ENCODE results near the gene CBLN3.
"Not testable (repeated sequence)": the region's sequence is repeated elsewhere in the genome, so short reads cannot be mapped to it uniquely, and the experiment has no call there.

Gene CBLN3

DNA sequence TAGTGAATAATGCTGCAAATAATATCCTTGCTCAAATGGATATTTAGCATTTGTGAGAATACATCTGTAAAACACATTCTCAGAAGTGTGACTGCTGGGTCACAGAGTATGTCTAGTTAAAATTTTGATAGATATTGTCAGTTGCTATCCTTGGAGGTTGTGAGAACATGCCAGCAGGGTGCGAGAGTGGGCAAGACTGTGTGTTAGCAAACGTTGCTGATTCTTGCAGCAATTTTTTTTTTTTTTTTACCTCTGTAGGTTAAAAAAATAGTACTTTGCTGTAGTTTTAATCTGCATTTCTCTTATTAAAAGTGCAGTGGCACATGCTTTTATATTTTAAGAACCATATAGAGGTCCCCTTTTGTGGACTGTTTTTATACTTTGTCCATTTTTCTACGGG is 35.2 kb downstream of the CBLN3 start:
- no peak for DNase-seq (ENCODE audit: low read depth in 2 of 2)
- no peak overlapping the region for H3K4me3 ChIP-seq (replicated peaks in 1 of 2; ENCODE audit: low read depth in 2 of 2, low read length in 2 of 2)
- TF ChIP-seq, protein P1, sequence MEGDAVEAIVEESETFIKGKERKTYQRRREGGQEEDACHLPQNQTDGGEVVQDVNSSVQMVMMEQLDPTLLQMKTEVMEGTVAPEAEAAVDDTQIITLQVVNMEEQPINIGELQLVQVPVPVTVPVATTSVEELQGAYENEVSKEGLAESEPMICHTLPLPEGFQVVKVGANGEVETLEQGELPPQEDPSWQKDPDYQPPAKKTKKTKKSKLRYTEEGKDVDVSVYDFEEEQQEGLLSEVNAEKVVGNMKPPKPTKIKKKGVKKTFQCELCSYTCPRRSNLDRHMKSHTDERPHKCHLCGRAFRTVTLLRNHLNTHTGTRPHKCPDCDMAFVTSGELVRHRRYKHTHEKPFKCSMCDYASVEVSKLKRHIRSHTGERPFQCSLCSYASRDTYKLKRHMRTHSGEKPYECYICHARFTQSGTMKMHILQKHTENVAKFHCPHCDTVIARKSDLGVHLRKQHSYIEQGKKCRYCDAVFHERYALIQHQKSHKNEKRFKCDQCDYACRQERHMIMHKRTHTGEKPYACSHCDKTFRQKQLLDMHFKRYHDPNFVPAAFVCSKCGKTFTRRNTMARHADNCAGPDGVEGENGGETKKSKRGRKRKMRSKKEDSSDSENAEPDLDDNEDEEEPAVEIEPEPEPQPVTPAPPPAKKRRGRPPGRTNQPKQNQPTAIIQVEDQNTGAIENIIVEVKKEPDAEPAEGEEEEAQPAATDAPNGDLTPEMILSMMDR (IDR thresholded peaks at IDR 0.05; ENCODE audit: low read depth, low read length), result no peak

DNA sequence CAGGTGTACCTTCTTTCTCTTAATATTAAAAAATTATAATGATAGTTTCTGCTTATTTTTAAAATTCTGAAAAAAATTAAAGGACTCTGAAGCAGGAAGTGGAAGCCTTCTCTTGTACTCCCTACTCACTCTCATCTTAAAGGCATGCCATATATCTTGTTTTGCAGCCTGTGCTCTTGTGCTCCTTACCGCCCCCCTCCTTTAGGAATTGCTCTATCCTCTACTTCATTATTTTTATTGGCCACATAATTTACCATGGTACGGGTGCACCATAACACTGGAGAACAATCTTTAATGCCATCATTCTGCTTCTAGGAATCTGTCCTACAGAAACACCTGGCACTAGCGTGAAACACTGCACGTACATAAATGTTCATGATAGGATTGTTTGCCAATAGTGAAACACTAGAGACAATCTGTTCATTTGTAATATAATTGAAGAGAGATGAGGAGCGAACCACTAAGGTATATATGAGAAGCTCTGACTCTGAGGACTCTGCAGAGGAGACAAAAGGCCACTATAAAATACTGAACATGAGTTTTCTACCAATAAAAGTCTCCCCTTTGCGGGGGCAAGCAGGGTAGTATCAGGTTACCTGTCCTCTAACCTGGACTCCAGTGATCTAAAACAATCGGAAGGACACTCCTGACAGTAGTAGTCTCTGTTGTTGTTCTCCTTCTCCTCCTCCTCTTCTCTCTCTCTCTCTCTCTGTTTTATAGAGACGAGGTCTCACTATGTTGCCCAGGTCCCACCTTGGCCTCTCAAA is 37.0 kb downstream of the CBLN3 start:
- no peak overlapping the region for H3K4me3 ChIP-seq (replicated peaks in 1 of 2; ENCODE audit: low read depth in 2 of 2, low read length in 2 of 2)
- peak; percentile 73 to 79 for DNase-seq (ENCODE audit: low read depth in 2 of 2)
- TF ChIP-seq, protein P1 (IDR thresholded peaks at IDR 0.05; ENCODE audit: low read depth, low read length), result peak; percentile 26

DNA sequence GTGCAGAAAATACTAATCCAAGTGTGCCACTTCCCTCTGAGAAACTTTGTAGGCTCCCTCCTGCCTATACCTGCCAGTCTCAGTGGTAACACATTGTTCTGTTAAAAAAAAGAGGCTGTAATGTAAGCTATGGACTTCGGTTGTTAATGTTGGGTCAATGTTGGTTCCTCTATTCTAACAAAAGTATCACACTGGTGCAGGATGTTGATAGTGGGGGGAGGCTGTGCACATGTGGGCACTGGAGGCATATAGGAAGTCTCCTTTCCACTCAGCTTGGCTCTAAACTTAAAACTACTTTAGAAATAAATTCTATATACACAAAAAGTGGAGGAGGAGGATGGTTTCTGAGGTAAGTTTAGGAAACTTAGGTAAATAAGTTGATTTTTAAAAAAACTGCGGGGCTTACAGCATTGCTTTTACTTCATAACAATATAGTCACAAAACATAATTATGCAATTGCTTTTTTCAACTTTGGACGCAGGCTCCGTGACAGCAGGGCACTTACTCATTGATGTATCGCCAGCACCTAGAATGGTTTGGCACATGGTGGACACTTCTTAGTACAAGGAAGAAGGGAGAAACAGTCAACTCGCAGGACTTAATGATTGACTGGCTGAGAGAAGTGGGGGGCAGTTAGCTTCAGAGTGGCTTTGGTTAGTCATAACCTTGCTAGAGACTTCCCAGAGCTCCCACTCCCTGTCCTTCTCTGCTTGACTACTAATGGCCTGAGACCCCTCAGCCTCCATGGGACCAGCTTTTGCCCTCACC is 38.6 kb downstream of the CBLN3 start:
- TF ChIP-seq, protein P1 (IDR thresholded peaks at IDR 0.05; ENCODE audit: low read depth, low read length), result no peak
- H3K4me3 ChIP-seq (replicated peaks in 1 of 2; ENCODE audit: low read depth in 2 of 2, low read length in 2 of 2), result no peak overlapping the region
- DNase-seq (ENCODE audit: low read depth in 2 of 2), result peak; percentile 11 to 34

DNA sequence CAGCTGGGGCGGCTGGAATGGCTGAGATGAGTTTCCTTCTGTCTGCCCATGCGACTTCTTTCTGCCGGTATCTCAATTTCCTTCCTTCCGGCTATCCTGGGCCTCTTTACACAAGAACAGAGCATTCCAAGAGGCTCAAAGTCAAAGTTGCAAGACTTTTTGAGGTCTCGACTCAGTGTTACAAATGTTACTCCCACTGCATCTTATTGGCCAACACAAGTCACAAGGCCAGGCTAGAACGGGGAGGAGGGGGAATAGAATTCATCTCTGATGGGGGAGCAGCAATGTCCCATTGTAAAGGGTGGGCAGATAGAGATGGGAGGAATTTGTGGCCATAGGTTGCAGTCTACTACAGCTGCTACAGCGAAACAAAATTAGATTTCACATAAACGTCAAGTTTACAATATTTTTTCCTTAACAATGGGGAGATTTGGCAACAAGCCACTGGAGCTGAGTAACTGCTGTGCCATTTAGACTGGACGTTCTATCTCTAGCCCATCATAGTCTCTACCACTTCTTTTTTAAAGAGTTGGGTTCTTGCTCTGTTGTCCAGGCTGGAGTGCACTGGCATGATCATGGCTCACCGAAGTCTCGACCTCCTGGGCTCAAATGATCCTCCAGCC is 40.1 kb downstream of the CBLN3 start:
- TF ChIP-seq, protein P1 (IDR thresholded peaks at IDR 0.05; ENCODE audit: low read depth, low read length), result no peak
- DNase-seq (ENCODE audit: low read depth in 2 of 2), result peak; percentile 81 to 83
- no peak overlapping the region for H3K4me3 ChIP-seq (replicated peaks in 1 of 2; ENCODE audit: low read depth in 2 of 2, low read length in 2 of 2)

DNA sequence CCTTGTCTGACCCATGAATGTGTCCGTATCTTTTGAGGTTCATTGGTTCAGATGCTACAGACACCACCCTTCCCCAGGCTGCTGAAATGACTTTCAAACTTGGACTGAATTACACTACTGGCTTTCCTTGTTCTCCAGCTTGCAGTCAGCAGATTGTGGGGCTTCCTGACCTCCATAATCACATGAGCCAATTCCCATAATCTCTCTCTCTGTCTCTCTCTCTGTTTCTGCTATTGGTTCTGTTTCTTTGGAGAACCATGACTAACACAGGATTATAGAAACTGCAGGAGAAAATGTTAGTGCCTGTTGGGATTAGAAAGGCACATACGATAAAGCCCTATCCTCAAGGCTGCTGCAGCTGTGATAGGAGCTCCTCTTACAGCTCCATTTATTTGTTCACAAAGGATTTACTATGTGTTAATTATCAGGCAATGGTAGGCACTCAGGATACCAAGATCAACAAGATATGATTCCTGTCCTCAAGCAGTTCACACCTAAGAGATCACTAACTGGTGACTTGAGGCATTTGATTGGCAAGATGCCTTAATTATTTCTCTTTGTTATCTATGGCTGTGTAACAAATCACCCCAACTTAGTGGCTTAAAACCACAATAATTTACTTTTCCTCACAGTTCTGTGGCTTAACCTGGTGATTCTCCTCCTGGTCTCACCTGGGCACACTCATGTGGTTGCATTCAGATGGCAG is 40.8 kb downstream of the CBLN3 start:
- TF ChIP-seq, protein P1 (IDR thresholded peaks at IDR 0.05; ENCODE audit: low read depth, low read length), result no peak
- no peak overlapping the region for H3K4me3 ChIP-seq (replicated peaks in 1 of 2; ENCODE audit: low read depth in 2 of 2, low read length in 2 of 2)
- peak in 1 of 2 donors; percentile 38 for DNase-seq (ENCODE audit: low read depth in 2 of 2)

DNA sequence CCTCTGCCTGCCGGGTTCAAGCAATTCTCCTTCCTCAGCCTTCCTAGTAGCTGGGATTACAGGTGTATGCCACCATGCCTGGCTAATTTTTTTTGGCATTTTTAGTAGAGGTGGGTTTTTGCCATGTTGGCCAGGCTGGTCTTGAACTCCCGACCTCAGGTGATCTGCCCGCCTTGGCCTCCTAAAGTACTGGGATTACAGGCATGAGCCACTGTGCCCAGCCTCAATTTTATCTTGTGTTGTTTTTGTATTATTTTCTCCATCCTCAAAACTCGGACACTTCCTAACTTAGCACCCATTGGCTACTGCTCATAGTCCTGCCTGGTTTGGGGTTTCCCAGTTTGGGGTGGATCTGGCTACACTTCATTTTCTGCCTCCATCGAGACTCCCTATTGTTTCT is 41.9 kb downstream of the CBLN3 start:
- not testable (repeated sequence) for DNase-seq (ENCODE audit: low read depth in 2 of 2)

More for the DNA sequence above, 41.9 kb downstream of the CBLN3 start:
- H3K4me3 ChIP-seq (replicated peaks in 1 of 2; ENCODE audit: low read depth in 2 of 2, low read length in 2 of 2), result not testable (repeated sequence)

Data from cardiac fibroblast (primary cell).